ENCODE measurements around the gene GZMH. TPM values are rescaled to one million over a fixed set of nuclear protein-coding genes. Genes with fewer than 3 reads are reported as not detected.
"Not testable (repeated sequence)": the region's sequence is repeated elsewhere in the genome, so short reads cannot be mapped to it uniquely, and the experiment has no call there.

Gene GZMH
- total and polyA plus RNA-seq, 2 donors: 0.34 TPM; not detected in 1

- H3K36me3 ChIP-seq (ENCODE audit: insufficient read depth): no peaks in the 10 kb centered on the region
- no peak overlapping the region for H3K27ac ChIP-seq (ENCODE audit: low read depth)
- WGBS: 61% methylated on average over 1 of the region's 1 CpG
- no peak overlapping the region for H3K4me3 ChIP-seq (ENCODE audit: low read depth, low read length)
- H3K4me1 ChIP-seq (ENCODE audit: insufficient read depth): no peaks in the 10 kb centered on the region
- no peak for DNase-seq (ENCODE audit: extremely low spot score)
Measured at GRCh38 chr14:24613241-24613640, 3.8 kb upstream of the GZMH start.

GRCh38 chr14:24612196-24612595 lies 2.7 kb upstream of the GZMH start:
- Histone ChIP-seq H3K36me3 (ENCODE audit: insufficient read depth) (no peaks in the 10 kb centered on the region), H3K4me3 (ENCODE audit: low read depth, low read length) (no peak overlapping the region), H3K27ac (ENCODE audit: low read depth) (no peak overlapping the region), H3K4me1 (ENCODE audit: insufficient read depth) (no peaks in the 10 kb centered on the region)
- DNase-seq (ENCODE audit: extremely low spot score): no peak

- no peak for DNase-seq (ENCODE audit: extremely low spot score)
- 70% methylated on average over 8 of the region's 8 CpGs for WGBS
- Histone ChIP-seq H3K27ac (ENCODE audit: low read depth) (no peak overlapping the region), H3K36me3 (ENCODE audit: insufficient read depth) (no peaks in the 10 kb centered on the region), H3K4me1 (ENCODE audit: insufficient read depth) (no peaks in the 10 kb centered on the region), H3K4me3 (ENCODE audit: low read depth, low read length) (no peak overlapping the region)
Measured at GRCh38 chr14:24607635-24608514, 1.6 kb downstream of the GZMH start.

GRCh38 chr14:24607081-24607480 lies 2.4 kb downstream of the GZMH start:
- Histone ChIP-seq H3K4me3 (ENCODE audit: low read depth, low read length) (no peak overlapping the region), H3K36me3 (ENCODE audit: insufficient read depth) (no peaks in the 10 kb centered on the region), H3K4me1 (ENCODE audit: insufficient read depth) (no peaks in the 10 kb centered on the region), H3K27ac (ENCODE audit: low read depth) (no peak overlapping the region)
- WGBS: 73% methylated on average over 4 of the region's 4 CpGs
- no peak for DNase-seq (ENCODE audit: extremely low spot score)

GRCh38 chr14:24606297-24606696 lies 3.2 kb downstream of the GZMH start:
- Histone ChIP-seq H3K4me3 (ENCODE audit: low read depth, low read length) (no peak overlapping the region), H3K4me1 (ENCODE audit: insufficient read depth) (no peaks in the 10 kb centered on the region), H3K27ac (ENCODE audit: low read depth) (no peak overlapping the region), H3K36me3 (ENCODE audit: insufficient read depth) (no peaks in the 10 kb centered on the region)
- no peak for DNase-seq (ENCODE audit: extremely low spot score)
- 52% methylated on average over 3 of the region's 3 CpGs for WGBS

GRCh38 chr14:24605435-24606190 lies 3.9 kb downstream of the GZMH start:
- Histone ChIP-seq H3K4me1 (ENCODE audit: insufficient read depth) (no peaks in the 10 kb centered on the region), H3K27ac (ENCODE audit: low read depth) (no peak overlapping the region), H3K4me3 (ENCODE audit: low read depth, low read length) (no peak overlapping the region), H3K36me3 (ENCODE audit: insufficient read depth) (no peaks in the 10 kb centered on the region)
- no peak for DNase-seq (ENCODE audit: extremely low spot score)
- 50% methylated on average over 3 of the region's 3 CpGs for WGBS

GRCh38 chr14:24597403-24597802 lies 12.1 kb downstream of the GZMH start:
- DNase-seq (ENCODE audit: extremely low spot score): no peak
- Histone ChIP-seq H3K27ac (ENCODE audit: low read depth) (no peak overlapping the region), H3K4me1 (ENCODE audit: insufficient read depth) (no peaks in the 10 kb centered on the region), H3K4me3 (ENCODE audit: low read depth, low read length) (no peak overlapping the region), H3K36me3 (ENCODE audit: insufficient read depth) (no peaks in the 10 kb centered on the region)

- no peaks in the 10 kb centered on the region for H3K36me3 ChIP-seq (ENCODE audit: insufficient read depth)
- H3K27ac ChIP-seq (ENCODE audit: low read depth): no peak overlapping the region
- no peaks in the 10 kb centered on the region for H3K4me1 ChIP-seq (ENCODE audit: insufficient read depth)
- no peak for DNase-seq (ENCODE audit: extremely low spot score)
- 81% methylated on average over 3 of the region's 3 CpGs for WGBS
- no peak overlapping the region for H3K4me3 ChIP-seq (ENCODE audit: low read depth, low read length)
Measured at GRCh38 chr14:24595073-24595808, 14.2 kb downstream of the GZMH start.

GRCh38 chr14:24591004-24591403 lies 18.5 kb downstream of the GZMH start:
- H3K27ac ChIP-seq (ENCODE audit: low read depth); H3K4me1 ChIP-seq (ENCODE audit: insufficient read depth); H3K4me3 ChIP-seq (ENCODE audit: low read depth, low read length); DNase-seq (ENCODE audit: extremely low spot score); H3K36me3 ChIP-seq (ENCODE audit: insufficient read depth): not testable (repeated sequence)
- 75% methylated on average over 2 of the region's 2 CpGs for WGBS

GRCh38 chr14:24584402-24584801 lies 25.1 kb downstream of the GZMH start:
- not testable (repeated sequence) for DNase-seq (ENCODE audit: extremely low spot score); H3K27ac ChIP-seq (ENCODE audit: low read depth); H3K36me3 ChIP-seq (ENCODE audit: insufficient read depth); H3K4me1 ChIP-seq (ENCODE audit: insufficient read depth); H3K4me3 ChIP-seq (ENCODE audit: low read depth, low read length)
- WGBS: 87% methylated on average over 3 of the region's 3 CpGs

- Histone ChIP-seq H3K36me3 (ENCODE audit: insufficient read depth) (no peaks in the 10 kb centered on the region), H3K4me1 (ENCODE audit: insufficient read depth) (no peaks in the 10 kb centered on the region), H3K4me3 (ENCODE audit: low read depth, low read length) (no peak overlapping the region), H3K27ac (ENCODE audit: low read depth) (no peak overlapping the region)
- no peak for DNase-seq (ENCODE audit: extremely low spot score)
- WGBS: 65% methylated on average over 2 of the region's 2 CpGs
Measured at GRCh38 chr14:24578558-24578957, 30.9 kb downstream of the GZMH start.

GRCh38 chr14:24576771-24577170 lies 32.7 kb downstream of the GZMH start:
- no peak overlapping the region for H3K27ac ChIP-seq (ENCODE audit: low read depth)
- no peak overlapping the region for H3K4me3 ChIP-seq (ENCODE audit: low read depth, low read length)
- 66% methylated on average over 5 of the region's 5 CpGs for WGBS
- DNase-seq (ENCODE audit: extremely low spot score): no peak
- no peaks in the 10 kb centered on the region for H3K4me1 ChIP-seq (ENCODE audit: insufficient read depth)
- no peaks in the 10 kb centered on the region for H3K36me3 ChIP-seq (ENCODE audit: insufficient read depth)

GRCh38 chr14:24576182-24576581 lies 33.3 kb downstream of the GZMH start, which contains the start of gene CTSG:
Gene CTSG (minus strand): TSS chr14:24576250. CDS start chr14:24576223, 27 bp downstream.
- no peaks in the 10 kb centered on the region for H3K36me3 ChIP-seq (ENCODE audit: insufficient read depth)
- no peak within 1 kb of the TSS for H3K4me3 ChIP-seq (ENCODE audit: low read depth, low read length)
- no peaks in the 10 kb centered on the region for H3K4me1 ChIP-seq (ENCODE audit: insufficient read depth)
- no peak within 1 kb of the TSS for H3K27ac ChIP-seq (ENCODE audit: low read depth)
- no peak for DNase-seq (ENCODE audit: extremely low spot score)
- WGBS: 66% methylated on average over 3 of the region's 3 CpGs
